Measurements from ENCODE around the gene FAM120A. TPM values are rescaled to one million over a fixed set of nuclear protein-coding genes. Genes with fewer than 3 reads are reported as not detected.
A peak's percentile ranks its signal among the peaks of the same experiment; 100 is the strongest.

The FAM120A gene
- total and polyA plus RNA-seq, 9 of the 15 experiments (the other 6 are each of a cell fraction or from before 2014, with no cell fraction given): 8.7 to 71.0 (median 42.2) TPM

GRCh38 chr9:93566408-93567270, 115.2 kb downstream of the FAM120A start (continued):
- TF ChIP-seq RERE (CRISPR knock-in tag; IDR thresholded peaks at IDR 0.05; ENCODE audit: borderline replicate concordance): no peak
- no peak for TF ChIP-seq WHSC1 (IDR thresholded peaks at IDR 0.05; ENCODE audit: low read length)
- no peak for TF ChIP-seq HSF4 (CRISPR knock-in tag; IDR thresholded peaks at IDR 0.05; ENCODE audit: borderline replicate concordance)
- TF ChIP-seq FOXA3 (CRISPR knock-in tag; conservative IDR thresholded peaks at IDR 0.05 in 1 of 2, IDR thresholded peaks at IDR 0.05 in 1 of 2): no peak
- no peak for TF ChIP-seq HNRNPH1 (optimal IDR thresholded peaks at IDR 0.05; ENCODE audit: low read depth, low read length)
- TF ChIP-seq ZFP1 (CRISPR knock-in tag; IDR thresholded peaks at IDR 0.05): no peak
- TF ChIP-seq NFXL1 (CRISPR knock-in tag; IDR thresholded peaks at IDR 0.05): no peak
- no peak for TF ChIP-seq ZNF23 (CRISPR knock-in tag; IDR thresholded peaks at IDR 0.05)
- TF ChIP-seq SMARCA5 (IDR thresholded peaks at IDR 0.05): no peak
- no peak for TF ChIP-seq OTX1 (CRISPR knock-in tag; IDR thresholded peaks at IDR 0.05)
- TF ChIP-seq ZNF717 (CRISPR knock-in tag; IDR thresholded peaks at IDR 0.05): no peak
- no peak for TF ChIP-seq NR2F6 (CRISPR knock-in tag; IDR thresholded peaks at IDR 0.05)
- TF ChIP-seq ZNF561 (CRISPR knock-in tag; conservative IDR thresholded peaks at IDR 0.05): no peak
- peak; percentile 98 to 99 for TF ChIP-seq MAZ (CRISPR knock-in tag; conservative IDR thresholded peaks at IDR 0.05 in 1 of 2, IDR thresholded peaks at IDR 0.05 in 1 of 2)
- peak; percentile 95 for TF ChIP-seq CTCFL (IDR thresholded peaks at IDR 0.05; ENCODE audit: borderline replicate concordance, insufficient read depth, low read depth, low read length, poor library complexity, severe bottlenecking)
- TF ChIP-seq TSHZ1 (CRISPR knock-in tag; IDR thresholded peaks at IDR 0.05): no peak
